CD14-positive monocyte (primary cell): ENCODE results near the gene ITGA2. TPM values are rescaled to one million over a fixed set of nuclear protein-coding genes. Genes with fewer than 3 reads are reported as not detected.

Experiments
- DNase-seq, 3 donors: peaks; one replicate each; pipeline ENCODE4 v3.0.0-alpha.2; 2011 to 2022
- H2AFZ ChIP-seq: 2 replicates; pipeline ENCODE4 v1.6.0; 2012; ENCODE audit warnings: mild to moderate bottlenecking, low read depth, low read length, inconsistent platforms; ENCODE audit not compliant: insufficient read depth, poor library complexity, severe bottlenecking
- H3K27ac ChIP-seq, 2 donors: 1 replicate in 1 of 2; 2 replicates in 1 of 2; pipeline ENCODE4 v1.5.1; 2012 to 2013; ENCODE audit warnings: low read length in 2 of 2, control low read depth in 1 of 2, inconsistent platforms in 1 of 2, low read depth in 1 of 2, mild to moderate bottlenecking in 1 of 2
- H3K27me3 ChIP-seq, 2 donors: one replicate each; pipeline versions ENCODE4 v1.6.0 to v1.6.1; 2011 to 2013; ENCODE audit warnings: low read length in 2 of 2; ENCODE audit not compliant: control insufficient read depth in 2 of 2, insufficient read depth in 2 of 2
- H3K36me3 ChIP-seq, 2 donors: replicated peaks in 1 of 2; 1 replicate in 1 of 2; 2 replicates in 1 of 2; pipeline versions ENCODE4 v1.5.1 to v1.6.1; 2012 to 2013; ENCODE audit warnings: low read length in 2 of 2, control low read depth in 1 of 2, inconsistent platforms in 1 of 2, mild to moderate bottlenecking in 1 of 2; ENCODE audit not compliant: insufficient read depth in 2 of 2, control insufficient read depth in 1 of 2
- H3K4me1 ChIP-seq, 2 donors: 1 replicate in 1 of 2; 2 replicates in 1 of 2; pipeline versions ENCODE4 v1.5.1 to v1.6.1; 2012 to 2013; ENCODE audit warnings: low read length in 2 of 2, control low read depth in 1 of 2, inconsistent platforms in 1 of 2, mild to moderate bottlenecking in 1 of 2, moderate library complexity in 1 of 2; ENCODE audit not compliant: insufficient read depth in 2 of 2, control insufficient read depth in 1 of 2
- H3K4me2 ChIP-seq: replicated peaks from 2 replicates; pipeline ENCODE3; 2012; ENCODE audit warnings: low read length, moderate library complexity, mild to moderate bottlenecking; ENCODE audit not compliant: poor library complexity, severe bottlenecking; ENCODE audit errors: extremely low read depth
- H3K4me3 ChIP-seq, 3 experiments: fragments of 200-600 bp in 1 of 3; sonication (generic) in 1 of 3; replicated peaks in 1 of 3; 1 replicate in 2 of 3; 2 replicates in 1 of 3; pipeline ENCODE4 v1.5.1; 2011 to 2013; ENCODE audit warnings: low read length in 3 of 3, mild to moderate bottlenecking in 3 of 3, control low read depth in 2 of 3, low read depth in 2 of 3, inconsistent platforms in 1 of 3, moderate library complexity in 1 of 3
- H3K79me2 ChIP-seq: 2 replicates; pipeline ENCODE4 v1.6.0; 2012; ENCODE audit warnings: mild to moderate bottlenecking, control low read depth, inconsistent platforms, low read length, moderate library complexity; ENCODE audit not compliant: insufficient read depth
- H3K9ac ChIP-seq: 2 replicates; pipeline ENCODE4 v1.6.0; 2017; ENCODE audit warnings: low read length, mild to moderate bottlenecking; ENCODE audit not compliant: insufficient read depth, poor library complexity, severe bottlenecking
- H3K9me3 ChIP-seq, 2 donors: replicated peaks in 1 of 2; 1 replicate in 1 of 2; 2 replicates in 1 of 2; pipeline versions ENCODE4 v1.5.1 to v1.6.1; 2012 to 2013; ENCODE audit warnings: low read length in 2 of 2, control low read depth in 1 of 2; ENCODE audit not compliant: control insufficient read depth in 1 of 2, insufficient read depth in 1 of 2
- H4K20me1 ChIP-seq: 2 replicates; pipeline ENCODE4 v1.6.0; 2012; ENCODE audit warnings: mild to moderate bottlenecking, low read length, control low read depth, moderate library complexity; ENCODE audit not compliant: insufficient read depth
- H3K27ac Mint-ChIP-seq, 7 donors: one replicate each; pipeline ENCODE4 v1.8.0; 2020; ENCODE audit warnings: mild to moderate bottlenecking in 7 of 7, mixed read lengths in 7 of 7, moderate library complexity in 6 of 7, inconsistent platforms in 2 of 7
- H3K27me3 Mint-ChIP-seq, 3 donors: one replicate each; pipeline ENCODE4 v1.8.0; 2021 to 2022; ENCODE audit warnings: low read depth in 3 of 3, mild to moderate bottlenecking in 3 of 3, mixed read lengths in 3 of 3, moderate library complexity in 3 of 3, inconsistent platforms in 1 of 3
- H3K36me3 Mint-ChIP-seq, 2 donors: one replicate each; pipeline ENCODE4 v1.8.0; 2020; ENCODE audit warnings: mixed read lengths in 2 of 2, inconsistent platforms in 1 of 2, mild to moderate bottlenecking in 1 of 2
- H3K4me1 Mint-ChIP-seq: one replicate; pipeline ENCODE4 v1.8.0; 2020; ENCODE audit warnings: mild to moderate bottlenecking, mixed read lengths
- H3K4me3 Mint-ChIP-seq, 2 donors: one replicate each; pipeline ENCODE4 v1.8.0; 2020; ENCODE audit warnings: mild to moderate bottlenecking in 2 of 2, mixed read lengths in 2 of 2, moderate library complexity in 1 of 2
- H3K9me3 Mint-ChIP-seq, 7 donors: one replicate each; pipeline ENCODE4 v1.8.0; 2020 to 2022; ENCODE audit warnings: mixed read lengths in 7 of 7, mild to moderate bottlenecking in 6 of 7, moderate library complexity in 6 of 7, inconsistent platforms in 2 of 7
- CTCF ChIP-seq: fragments of 200-600 bp; IDR thresholded peaks from one replicate; pipeline ENCODE4 v1.8.0; 2022; ENCODE audit warnings: antibody characterized with exemption, mild to moderate bottlenecking
- WGBS: methylation state at CpG from one replicate; pipeline ENCODE4 v1.1.5; 2013; ENCODE audit warnings: missing lambda C conversion rate; ENCODE audit not compliant: insufficient coverage; 5-methylcytosine and 5-hydroxymethylcytosine counted together
- intact Hi-C, 2 donors: fragments of 100-400 bp; cut with micrococcal nuclease; formaldehyde crosslinking; loops; one replicate each; pipeline versions ENCODE4 v1.15.0 to v1.15.1; 2023
- polyA plus RNA-seq, 3 donors: library from polyadenylated mRNA; depleted of rRNA in 1 of 3; unstranded in 2 of 3; stranded (reverse) in 1 of 3; fragments of 300-500 nt in 2 of 3; fragments of >200 nt in 1 of 3; fragmentation: Illumina TruSeq in 2 of 3; gene quantifications; 1 replicate in 2 of 3; 2 replicates in 1 of 3; pipeline ENCODE4 v1.2.3, GENCODE V29; 2012 to 2021

Gene ITGA2
- polyA plus RNA-seq, 3 donors, result not detected

- Histone ChIP-seq H2AFZ (no peak overlapping the region), H3K79me2 (no peaks in the 10 kb centered on the region), H3K4me2 (no peak overlapping the region), H3K27ac (no peak overlapping the region), H3K9ac (no peak overlapping the region), H3K27me3 (no peaks in the 10 kb centered on the region), H3K4me1 (no peaks in the 10 kb centered on the region), H4K20me1 (no peaks in the 10 kb centered on the region), H3K4me3 (no peak overlapping the region), H3K36me3 (no peaks in the 10 kb centered on the region), H3K9me3 (no peaks in the 10 kb centered on the region)
- TF ChIP-seq CTCF, result no peak
- no peak overlapping the region for H3K27ac Mint-ChIP-seq
- H3K9me3 Mint-ChIP-seq, result no peaks in the 10 kb centered on the region
- H3K4me3 Mint-ChIP-seq, result no peak overlapping the region
- H3K27me3 Mint-ChIP-seq, result peaks cover 3 to 5% (median 4%) of the 10 kb centered on the region in 3 donors
- no peaks in the 10 kb centered on the region for H3K4me1 Mint-ChIP-seq
- DNase-seq, result no peak
- 95% methylated on average over 4 of the region's 5 CpGs for whole genome bisulfite sequencing
- intact Hi-C loops, result no loop called here
- H3K36me3 Mint-ChIP-seq, result no peaks in the 10 kb centered on the region
Observed at GRCh38 chr5:53118879-53119278, 129.7 kb downstream of the ITGA2 start.

GRCh38 chr5:53120165-53120564 lies 131.0 kb downstream of the ITGA2 start:
- Histone ChIP-seq H2AFZ (no peak overlapping the region), H4K20me1 (no peaks in the 10 kb centered on the region), H3K27ac (no peak overlapping the region), H3K9me3 (peaks cover 0 to 2% of the 10 kb centered on the region in 2 donors), H3K4me2 (no peak overlapping the region), H3K9ac (no peak overlapping the region), H3K27me3 (no peaks in the 10 kb centered on the region), H3K4me3 (no peak overlapping the region), H3K4me1 (no peaks in the 10 kb centered on the region), H3K36me3 (no peaks in the 10 kb centered on the region), H3K79me2 (no peaks in the 10 kb centered on the region)
- Mint-ChIP-seq H3K36me3 (no peaks in the 10 kb centered on the region), H3K27me3 (peaks cover 3 to 5% (median 4%) of the 10 kb centered on the region in 3 donors), H3K4me3 (no peak overlapping the region), H3K9me3 (peaks cover 1 to 2% (median 2%) of the 10 kb centered on the region in 7 donors), H3K4me1 (no peaks in the 10 kb centered on the region), H3K27ac (no peak overlapping the region)
- 88% methylated on average over 1 of the region's 1 CpG for WGBS
- no peak for TF ChIP-seq CTCF
- no peak for DNase-seq
- intact Hi-C loops, result no loop called here
